GM21619 (cell line): Measurements from ENCODE around the gene CEP120.
"Not testable (repeated sequence)": the region's sequence is repeated elsewhere in the genome, so short reads cannot be mapped to it uniquely, and the experiment has no call there.

Source experiments
- ATAC-seq: cut with Tn5 transposase; IDR thresholded peaks from one replicate; pipeline ENCODE4 v1.9.1; 2021; ENCODE audit not compliant: unreplicated experiment

CEP120 gene

GRCh38 chr5:123439709-123440108, 16.5 kb upstream of the CEP120 start:
- ATAC-seq = no peak

GRCh38 chr5:123438902-123439301, 15.7 kb upstream of the CEP120 start:
- ATAC-seq = no peak

GRCh38 chr5:123438244-123438643, 15.0 kb upstream of the CEP120 start:
- ATAC-seq = peak; percentile 74

- ATAC-seq = no peak
Observed at GRCh38 chr5:123436201-123436600, 13.0 kb upstream of the CEP120 start.

GRCh38 chr5:123434796-123435195, 11.6 kb upstream of the CEP120 start:
- no peak for ATAC-seq

- no peak for ATAC-seq
Observed at GRCh38 chr5:123433596-123433995, 10.4 kb upstream of the CEP120 start.

- not testable (repeated sequence) for ATAC-seq
Observed at GRCh38 chr5:123430441-123430840, 7.2 kb upstream of the CEP120 start.

GRCh38 chr5:123429993-123430392, 6.8 kb upstream of the CEP120 start:
- no peak for ATAC-seq

- no peak for ATAC-seq
Observed at GRCh38 chr5:123429221-123429954, 6.2 kb upstream of the CEP120 start.

GRCh38 chr5:123428521-123429220, 5.5 kb upstream of the CEP120 start:
- ATAC-seq = no peak

GRCh38 chr5:123427281-123427680, 4.1 kb upstream of the CEP120 start:
- ATAC-seq = no peak

- no peak for ATAC-seq
Observed at GRCh38 chr5:123425431-123425830, 2.2 kb upstream of the CEP120 start.

GRCh38 chr5:123422433-123423277, 548 bp downstream of the CEP120 start:
- peak; percentile 21 for ATAC-seq

GRCh38 chr5:123421773-123422172, 1.4 kb downstream of the CEP120 start:
- ATAC-seq = no peak

GRCh38 chr5:123414974-123415373, 8.2 kb downstream of the CEP120 start:
- no peak for ATAC-seq

- ATAC-seq = no peak
Observed at GRCh38 chr5:123412206-123412605, 11.0 kb downstream of the CEP120 start.

- ATAC-seq = not testable (repeated sequence)
Observed at GRCh38 chr5:123401999-123402398, 21.2 kb downstream of the CEP120 start.

- ATAC-seq = no peak
Observed at GRCh38 chr5:123401320-123401719, 21.9 kb downstream of the CEP120 start.

- ATAC-seq = not testable (repeated sequence)
Observed at GRCh38 chr5:123400870-123401291, 22.3 kb downstream of the CEP120 start.

- ATAC-seq = no peak
Observed at GRCh38 chr5:123398058-123398733, 25.0 kb downstream of the CEP120 start.

GRCh38 chr5:123397538-123397937, 25.7 kb downstream of the CEP120 start:
- ATAC-seq = no peak
